ENCODE data around the gene MDC1. TPM values are rescaled to one million over a fixed set of nuclear protein-coding genes. Genes with fewer than 3 reads are reported as not detected.

The MDC1 gene
- polyA plus RNA-seq, 1 donor from 2014 or later = 8.1 TPM

DNA sequence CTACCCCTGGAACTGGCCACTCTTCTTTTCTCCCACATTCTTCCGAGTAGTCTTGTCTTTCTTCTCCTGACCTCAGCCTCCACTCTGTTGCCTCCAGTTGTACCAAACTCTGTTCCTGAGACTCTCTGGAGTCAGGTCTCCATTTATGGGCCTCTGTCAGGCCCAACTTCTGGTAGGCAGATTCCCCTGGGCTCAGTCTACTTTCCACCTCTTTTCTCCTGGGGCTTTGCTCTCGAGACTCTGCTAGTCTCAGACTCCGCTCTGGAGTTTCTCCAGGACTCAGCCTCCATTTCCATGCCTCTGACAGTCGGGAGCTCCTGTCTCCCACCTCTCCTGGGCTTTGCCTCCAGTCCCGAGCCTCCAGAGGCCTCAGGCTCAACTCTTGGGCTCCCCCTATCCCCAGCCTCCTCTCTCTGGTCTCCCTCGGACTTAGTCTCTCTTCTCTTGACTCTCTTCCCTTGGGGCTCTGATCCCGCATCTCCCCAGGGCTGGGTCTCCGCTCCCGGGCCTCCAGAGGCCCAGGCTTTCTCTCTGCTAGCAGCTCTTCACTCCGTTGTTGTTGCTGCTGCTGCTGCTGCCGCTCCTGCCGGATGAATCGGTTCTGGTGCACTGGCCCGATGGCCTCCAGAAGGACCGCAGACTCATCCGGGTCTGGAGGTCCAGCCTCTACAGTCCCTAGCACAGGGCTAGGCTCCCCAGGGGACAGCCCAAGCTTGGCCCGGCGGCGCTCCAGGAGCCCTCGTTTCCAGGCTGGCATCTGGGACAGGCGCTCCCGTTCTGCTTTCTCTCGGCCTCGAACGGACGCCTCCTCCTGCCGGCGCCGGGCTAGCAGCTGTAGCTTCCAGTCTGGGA lies 31.7 kb downstream of the MDC1 start:
- no peak for TF ChIP-seq EZH2 (IDR thresholded peaks at IDR 0.05; ENCODE audit: borderline replicate concordance, insufficient read depth, low read length, poor library complexity, severe bottlenecking)
- no peak for TF ChIP-seq TAF1 (IDR thresholded peaks at IDR 0.05; ENCODE audit: low read depth)
- TF ChIP-seq, protein P1, sequence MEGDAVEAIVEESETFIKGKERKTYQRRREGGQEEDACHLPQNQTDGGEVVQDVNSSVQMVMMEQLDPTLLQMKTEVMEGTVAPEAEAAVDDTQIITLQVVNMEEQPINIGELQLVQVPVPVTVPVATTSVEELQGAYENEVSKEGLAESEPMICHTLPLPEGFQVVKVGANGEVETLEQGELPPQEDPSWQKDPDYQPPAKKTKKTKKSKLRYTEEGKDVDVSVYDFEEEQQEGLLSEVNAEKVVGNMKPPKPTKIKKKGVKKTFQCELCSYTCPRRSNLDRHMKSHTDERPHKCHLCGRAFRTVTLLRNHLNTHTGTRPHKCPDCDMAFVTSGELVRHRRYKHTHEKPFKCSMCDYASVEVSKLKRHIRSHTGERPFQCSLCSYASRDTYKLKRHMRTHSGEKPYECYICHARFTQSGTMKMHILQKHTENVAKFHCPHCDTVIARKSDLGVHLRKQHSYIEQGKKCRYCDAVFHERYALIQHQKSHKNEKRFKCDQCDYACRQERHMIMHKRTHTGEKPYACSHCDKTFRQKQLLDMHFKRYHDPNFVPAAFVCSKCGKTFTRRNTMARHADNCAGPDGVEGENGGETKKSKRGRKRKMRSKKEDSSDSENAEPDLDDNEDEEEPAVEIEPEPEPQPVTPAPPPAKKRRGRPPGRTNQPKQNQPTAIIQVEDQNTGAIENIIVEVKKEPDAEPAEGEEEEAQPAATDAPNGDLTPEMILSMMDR (IDR thresholded peaks at IDR 0.05; ENCODE audit: poor library complexity, severe bottlenecking) = no peak
- TF ChIP-seq POLR2AphosphoS5 (IDR thresholded peaks at IDR 0.05) = no peak
- no peak for TF ChIP-seq MXI1 (conservative IDR thresholded peaks at IDR 0.05; ENCODE audit: poor library complexity, severe bottlenecking)
- TF ChIP-seq, protein P2, sequence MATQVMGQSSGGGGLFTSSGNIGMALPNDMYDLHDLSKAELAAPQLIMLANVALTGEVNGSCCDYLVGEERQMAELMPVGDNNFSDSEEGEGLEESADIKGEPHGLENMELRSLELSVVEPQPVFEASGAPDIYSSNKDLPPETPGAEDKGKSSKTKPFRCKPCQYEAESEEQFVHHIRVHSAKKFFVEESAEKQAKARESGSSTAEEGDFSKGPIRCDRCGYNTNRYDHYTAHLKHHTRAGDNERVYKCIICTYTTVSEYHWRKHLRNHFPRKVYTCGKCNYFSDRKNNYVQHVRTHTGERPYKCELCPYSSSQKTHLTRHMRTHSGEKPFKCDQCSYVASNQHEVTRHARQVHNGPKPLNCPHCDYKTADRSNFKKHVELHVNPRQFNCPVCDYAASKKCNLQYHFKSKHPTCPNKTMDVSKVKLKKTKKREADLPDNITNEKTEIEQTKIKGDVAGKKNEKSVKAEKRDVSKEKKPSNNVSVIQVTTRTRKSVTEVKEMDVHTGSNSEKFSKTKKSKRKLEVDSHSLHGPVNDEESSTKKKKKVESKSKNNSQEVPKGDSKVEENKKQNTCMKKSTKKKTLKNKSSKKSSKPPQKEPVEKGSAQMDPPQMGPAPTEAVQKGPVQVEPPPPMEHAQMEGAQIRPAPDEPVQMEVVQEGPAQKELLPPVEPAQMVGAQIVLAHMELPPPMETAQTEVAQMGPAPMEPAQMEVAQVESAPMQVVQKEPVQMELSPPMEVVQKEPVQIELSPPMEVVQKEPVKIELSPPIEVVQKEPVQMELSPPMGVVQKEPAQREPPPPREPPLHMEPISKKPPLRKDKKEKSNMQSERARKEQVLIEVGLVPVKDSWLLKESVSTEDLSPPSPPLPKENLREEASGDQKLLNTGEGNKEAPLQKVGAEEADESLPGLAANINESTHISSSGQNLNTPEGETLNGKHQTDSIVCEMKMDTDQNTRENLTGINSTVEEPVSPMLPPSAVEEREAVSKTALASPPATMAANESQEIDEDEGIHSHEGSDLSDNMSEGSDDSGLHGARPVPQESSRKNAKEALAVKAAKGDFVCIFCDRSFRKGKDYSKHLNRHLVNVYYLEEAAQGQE (IDR thresholded peaks at IDR 0.05; ENCODE audit: borderline replicate concordance) = no peak
- no peak for TF ChIP-seq SMC3 (conservative IDR thresholded peaks at IDR 0.05; ENCODE audit: poor library complexity)
- no peak for TF ChIP-seq RAD21 (conservative IDR thresholded peaks at IDR 0.05)
- TF ChIP-seq EP300 (conservative IDR thresholded peaks at IDR 0.05; ENCODE audit: poor library complexity, severe bottlenecking) = no peak
- Histone ChIP-seq H3K9me2 (ENCODE audit: insufficient read depth, low read length) (no peaks in the 10 kb centered on the region), H3F3A (ENCODE audit: insufficient read depth, low read length, poor library complexity, severe bottlenecking) (no peaks in the 10 kb centered on the region), H2AFZ (ENCODE audit: low read depth, low read length) (no peak overlapping the region), H3K4me2 (ENCODE audit: low read length) (peak overlapping the region; percentile 85), H3K27ac (ENCODE audit: low read length) (peak overlapping the region; percentile 94), H3K9ac (ENCODE audit: low read length) (peak overlapping the region; percentile 100), H3K9me3 (ENCODE audit: low read length) (no peaks in the 10 kb centered on the region), H3K79me2 (replicated peaks; ENCODE audit: insufficient read depth, low read length) (peaks cover 84% of the 10 kb centered on the region), H3K27me3 (ENCODE audit: insufficient read depth, low read depth, low read length) (no peaks in the 10 kb centered on the region), H3K4me3 (ENCODE audit: low read length) (peak overlapping the region; percentile 99), H4K20me1 (ENCODE audit: insufficient read depth) (peaks cover 36% of the 10 kb centered on the region), H3K36me3 (ENCODE audit: insufficient read depth, low read length) (no peaks in the 10 kb centered on the region)

DNA sequence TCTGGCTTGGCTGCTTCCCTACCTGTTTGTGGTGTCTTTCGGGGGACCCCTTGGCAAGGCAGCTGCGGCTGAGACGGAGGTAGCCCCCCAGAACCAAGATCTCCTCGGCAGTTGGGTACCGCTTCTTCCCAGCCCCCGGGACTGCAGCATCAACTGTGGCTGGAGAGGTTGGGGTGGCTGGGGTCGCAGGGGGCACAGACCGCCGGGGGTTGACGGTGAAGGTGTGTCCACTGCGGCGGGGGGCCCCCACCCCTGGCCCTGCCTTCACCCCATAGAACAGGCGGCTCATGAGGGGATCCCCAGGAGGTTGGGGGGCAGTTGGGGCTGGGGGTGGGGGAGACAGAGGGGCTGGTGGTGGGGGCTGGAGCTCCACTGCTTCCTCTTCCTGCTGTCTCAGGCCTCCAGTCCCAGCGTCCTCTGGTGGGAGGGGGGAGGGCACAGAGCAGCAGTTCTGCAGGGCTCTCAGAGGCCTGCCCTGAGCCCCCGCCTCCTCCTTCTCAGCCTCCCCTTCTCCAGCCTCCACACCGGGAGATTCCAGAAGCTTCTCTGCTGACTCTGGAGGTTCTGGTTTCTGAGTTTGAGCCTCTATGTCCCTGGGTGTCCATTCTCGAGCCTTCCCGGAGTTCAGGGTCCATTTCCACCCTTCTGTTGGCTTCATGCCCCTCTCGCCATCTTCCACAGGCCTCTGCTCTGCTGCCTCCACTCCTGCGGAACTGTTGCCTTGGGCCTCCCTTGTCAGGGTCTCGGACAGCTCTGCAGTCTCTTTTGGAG lies 32.5 kb downstream of the MDC1 start:
- TF ChIP-seq POLR2AphosphoS5 (IDR thresholded peaks at IDR 0.05) (no peak), EZH2 (IDR thresholded peaks at IDR 0.05; ENCODE audit: borderline replicate concordance, insufficient read depth, low read length, poor library complexity, severe bottlenecking) (no peak), TAF1 (IDR thresholded peaks at IDR 0.05; ENCODE audit: low read depth) (no peak), SMC3 (conservative IDR thresholded peaks at IDR 0.05; ENCODE audit: poor library complexity) (no peak), MXI1 (conservative IDR thresholded peaks at IDR 0.05; ENCODE audit: poor library complexity, severe bottlenecking) (no peak), RAD21 (conservative IDR thresholded peaks at IDR 0.05) (no peak), EP300 (conservative IDR thresholded peaks at IDR 0.05; ENCODE audit: poor library complexity, severe bottlenecking) (no peak)
- TF ChIP-seq, protein P1 (IDR thresholded peaks at IDR 0.05; ENCODE audit: poor library complexity, severe bottlenecking) = no peak
- TF ChIP-seq, protein P2 (IDR thresholded peaks at IDR 0.05; ENCODE audit: borderline replicate concordance) = no peak
- H3K9me2 ChIP-seq (ENCODE audit: insufficient read depth, low read length) = no peaks in the 10 kb centered on the region
- peak overlapping the region; percentile 99 for H3K4me3 ChIP-seq (ENCODE audit: low read length)
- no peaks in the 10 kb centered on the region for H3K27me3 ChIP-seq (ENCODE audit: insufficient read depth, low read depth, low read length)
- peak overlapping the region; percentile 100 for H3K9ac ChIP-seq (ENCODE audit: low read length)
- H4K20me1 ChIP-seq (ENCODE audit: insufficient read depth) = peaks cover 44% of the 10 kb centered on the region
- no peaks in the 10 kb centered on the region for H3F3A ChIP-seq (ENCODE audit: insufficient read depth, low read length, poor library complexity, severe bottlenecking)
- no peaks in the 10 kb centered on the region for H3K9me3 ChIP-seq (ENCODE audit: low read length)
- H3K27ac ChIP-seq (ENCODE audit: low read length) = no peak overlapping the region
- peaks cover 87% of the 10 kb centered on the region for H3K79me2 ChIP-seq (replicated peaks; ENCODE audit: insufficient read depth, low read length)
- no peaks in the 10 kb centered on the region for H3K36me3 ChIP-seq (ENCODE audit: insufficient read depth, low read length)
- no peak overlapping the region for H2AFZ ChIP-seq (ENCODE audit: low read depth, low read length)
- H3K4me2 ChIP-seq (ENCODE audit: low read length) = peak overlapping the region; percentile 94

Data from neural cell (in vitro differentiated cells).